Endothelial cell (in vitro differentiated cells): Measurements from ENCODE around the gene SAMHD1. TPM values are rescaled to one million over a fixed set of nuclear protein-coding genes. Genes with fewer than 3 reads are reported as not detected.
"Not testable (repeated sequence)": the region's sequence is repeated elsewhere in the genome, so short reads cannot be mapped to it uniquely, and the experiment has no call there.

Experiments used
- DNase-seq: peaks from one replicate; pipeline ENCODE4 v3.0.0; 2021; ENCODE audit warnings: low spot score
- H3K27ac Mint-ChIP-seq: one replicate; pipeline ENCODE4 v1.8.0; 2021; ENCODE audit warnings: mixed read lengths, inconsistent platforms; ENCODE audit not compliant: unreplicated experiment
- H3K27me3 Mint-ChIP-seq: one replicate; pipeline ENCODE4 v1.8.0; 2021; ENCODE audit warnings: mild to moderate bottlenecking, moderate library complexity, mixed read lengths, inconsistent platforms; ENCODE audit not compliant: unreplicated experiment
- H3K36me3 Mint-ChIP-seq: one replicate; pipeline ENCODE4 v1.8.0; 2021; ENCODE audit warnings: mild to moderate bottlenecking, low read depth, mixed read lengths, inconsistent platforms; ENCODE audit not compliant: unreplicated experiment
- H3K4me1 Mint-ChIP-seq: one replicate; pipeline ENCODE4 v1.8.0; 2021; ENCODE audit warnings: mild to moderate bottlenecking, mixed read lengths, inconsistent platforms; ENCODE audit not compliant: unreplicated experiment
- H3K4me3 Mint-ChIP-seq: one replicate; pipeline ENCODE4 v1.8.0; 2021; ENCODE audit warnings: mild to moderate bottlenecking, mixed read lengths, inconsistent platforms; ENCODE audit not compliant: unreplicated experiment
- H3K9me3 Mint-ChIP-seq: one replicate; pipeline ENCODE4 v1.8.0; 2021; ENCODE audit warnings: mixed read lengths, inconsistent platforms; ENCODE audit not compliant: unreplicated experiment
- total RNA-seq: library from RNA; stranded (reverse); fragmentation: NEBNext Ultra II Directional; extraction: Animal tissue kit (Norgen Biotek cat#: 25700); gene quantifications from one replicate; pipeline ENCODE4 v1.2.1, GENCODE V29; 2021; ENCODE audit not compliant: unreplicated experiment
- TF ChIP-seq, protein P1 (sequence below): fragments of 200-600 bp; sonication (generic); IDR thresholded peaks from one replicate; pipeline ENCODE4 v1.5.0; 2021; ENCODE audit warnings: antibody characterized with exemption; ENCODE audit not compliant: unreplicated experiment

Gene SAMHD1
- total RNA-seq, 1 donor from 2014 or later, result 58.1 TPM

DNA sequence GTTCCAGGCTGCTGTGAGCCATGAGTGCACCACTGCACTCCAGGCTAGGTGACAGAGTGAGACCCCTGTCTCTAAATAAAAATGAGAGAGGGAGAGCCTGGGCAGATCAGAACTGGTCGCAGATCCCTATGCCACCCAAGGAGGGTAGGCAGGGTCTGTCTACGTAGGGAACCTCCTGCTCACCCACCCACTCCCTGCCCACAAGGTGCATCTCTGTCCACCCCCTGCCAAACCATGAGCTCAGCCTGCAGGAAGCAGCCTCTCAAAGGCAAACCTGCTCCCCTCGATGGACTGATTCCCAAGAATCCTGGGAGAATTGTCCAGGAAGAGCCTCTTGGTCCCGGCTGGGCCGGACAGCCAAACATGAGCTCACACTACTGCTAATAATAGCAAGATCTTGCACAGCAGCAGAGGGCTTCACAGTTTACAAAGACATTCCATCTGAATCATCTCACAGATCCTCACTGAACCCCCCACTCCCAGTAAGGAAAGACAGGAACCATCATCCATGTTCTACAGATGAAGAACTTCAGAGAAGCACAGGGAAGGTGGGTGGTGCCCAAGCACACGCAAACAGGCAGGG is 103.3 kb downstream of the SAMHD1 start:
- peaks cover 8% of the 10 kb centered on the region for H3K27me3 Mint-ChIP-seq
- DNase-seq, result no peak
- H3K4me3 Mint-ChIP-seq, result no peak overlapping the region
- H3K36me3 Mint-ChIP-seq, result peaks cover 4% of the 10 kb centered on the region
- no peak overlapping the region for H3K27ac Mint-ChIP-seq
- no peaks in the 10 kb centered on the region for H3K9me3 Mint-ChIP-seq
- TF ChIP-seq, protein P1, sequence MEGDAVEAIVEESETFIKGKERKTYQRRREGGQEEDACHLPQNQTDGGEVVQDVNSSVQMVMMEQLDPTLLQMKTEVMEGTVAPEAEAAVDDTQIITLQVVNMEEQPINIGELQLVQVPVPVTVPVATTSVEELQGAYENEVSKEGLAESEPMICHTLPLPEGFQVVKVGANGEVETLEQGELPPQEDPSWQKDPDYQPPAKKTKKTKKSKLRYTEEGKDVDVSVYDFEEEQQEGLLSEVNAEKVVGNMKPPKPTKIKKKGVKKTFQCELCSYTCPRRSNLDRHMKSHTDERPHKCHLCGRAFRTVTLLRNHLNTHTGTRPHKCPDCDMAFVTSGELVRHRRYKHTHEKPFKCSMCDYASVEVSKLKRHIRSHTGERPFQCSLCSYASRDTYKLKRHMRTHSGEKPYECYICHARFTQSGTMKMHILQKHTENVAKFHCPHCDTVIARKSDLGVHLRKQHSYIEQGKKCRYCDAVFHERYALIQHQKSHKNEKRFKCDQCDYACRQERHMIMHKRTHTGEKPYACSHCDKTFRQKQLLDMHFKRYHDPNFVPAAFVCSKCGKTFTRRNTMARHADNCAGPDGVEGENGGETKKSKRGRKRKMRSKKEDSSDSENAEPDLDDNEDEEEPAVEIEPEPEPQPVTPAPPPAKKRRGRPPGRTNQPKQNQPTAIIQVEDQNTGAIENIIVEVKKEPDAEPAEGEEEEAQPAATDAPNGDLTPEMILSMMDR, result no peak
- peaks cover 8% of the 10 kb centered on the region for H3K4me1 Mint-ChIP-seq

DNA sequence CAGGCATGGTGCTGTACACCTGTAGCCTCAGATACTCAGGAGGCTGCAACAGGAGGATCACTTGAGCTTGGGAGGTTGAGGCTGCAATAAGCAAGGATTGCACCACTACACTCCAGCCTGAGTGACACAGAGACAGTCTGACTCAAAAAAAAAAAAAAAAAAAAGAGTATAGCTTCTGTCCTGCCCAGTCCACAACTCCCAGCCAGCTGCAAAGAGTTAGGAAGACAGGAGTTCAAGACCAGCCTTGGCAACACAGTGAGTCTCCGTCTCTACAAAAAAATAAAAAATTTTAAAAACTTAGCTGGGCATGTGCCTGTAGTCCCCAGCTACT is 103.8 kb downstream of the SAMHD1 start:
- DNase-seq, result no peak
- peaks cover 6% of the 10 kb centered on the region for H3K4me1 Mint-ChIP-seq
- TF ChIP-seq, protein P1, result no peak
- H3K27me3 Mint-ChIP-seq, result peaks cover 8% of the 10 kb centered on the region
- peaks cover 4% of the 10 kb centered on the region for H3K36me3 Mint-ChIP-seq
- no peaks in the 10 kb centered on the region for H3K9me3 Mint-ChIP-seq
- H3K27ac Mint-ChIP-seq, result no peak overlapping the region
- no peak overlapping the region for H3K4me3 Mint-ChIP-seq

DNA sequence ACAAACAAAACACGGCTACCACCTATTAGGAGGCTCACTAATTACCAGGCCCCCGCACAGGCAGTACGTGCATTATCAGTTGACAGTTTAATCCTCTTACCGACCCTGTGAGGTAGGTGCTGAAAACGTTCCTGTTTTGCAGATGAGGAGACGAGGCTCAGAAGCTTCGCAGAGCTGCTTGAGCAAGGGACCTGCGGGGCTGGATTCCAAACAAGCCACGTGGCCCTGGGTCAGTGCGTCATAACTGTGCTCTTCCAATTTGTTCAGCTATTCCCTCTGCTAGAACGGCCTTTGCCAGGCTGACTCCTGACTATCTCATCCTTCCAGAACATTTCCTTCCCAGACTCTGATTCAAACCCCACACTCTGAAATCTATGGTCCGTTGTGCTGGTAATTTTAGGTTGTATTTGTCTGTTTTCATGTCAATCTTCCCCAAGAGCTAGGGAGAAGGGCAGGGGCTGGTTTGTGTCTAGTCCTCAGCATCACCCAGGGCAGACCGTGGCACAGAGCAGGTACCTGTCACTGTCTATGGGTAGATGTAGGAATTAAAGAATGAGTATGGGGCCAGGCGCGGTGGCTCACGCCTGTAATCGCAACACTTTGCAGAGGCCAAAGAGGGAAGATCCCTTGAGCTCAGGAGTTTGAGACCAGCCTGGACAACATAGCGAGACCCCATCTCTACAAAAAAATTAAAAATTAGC is 104.3 kb downstream of the SAMHD1 start:
- TF ChIP-seq, protein P1, result no peak
- H3K27ac Mint-ChIP-seq, result no peak overlapping the region
- peaks cover 8% of the 10 kb centered on the region for H3K27me3 Mint-ChIP-seq
- no peaks in the 10 kb centered on the region for H3K9me3 Mint-ChIP-seq
- no peak overlapping the region for H3K4me3 Mint-ChIP-seq
- DNase-seq, result no peak
- peaks cover 7% of the 10 kb centered on the region for H3K4me1 Mint-ChIP-seq
- peaks cover 4% of the 10 kb centered on the region for H3K36me3 Mint-ChIP-seq

DNA sequence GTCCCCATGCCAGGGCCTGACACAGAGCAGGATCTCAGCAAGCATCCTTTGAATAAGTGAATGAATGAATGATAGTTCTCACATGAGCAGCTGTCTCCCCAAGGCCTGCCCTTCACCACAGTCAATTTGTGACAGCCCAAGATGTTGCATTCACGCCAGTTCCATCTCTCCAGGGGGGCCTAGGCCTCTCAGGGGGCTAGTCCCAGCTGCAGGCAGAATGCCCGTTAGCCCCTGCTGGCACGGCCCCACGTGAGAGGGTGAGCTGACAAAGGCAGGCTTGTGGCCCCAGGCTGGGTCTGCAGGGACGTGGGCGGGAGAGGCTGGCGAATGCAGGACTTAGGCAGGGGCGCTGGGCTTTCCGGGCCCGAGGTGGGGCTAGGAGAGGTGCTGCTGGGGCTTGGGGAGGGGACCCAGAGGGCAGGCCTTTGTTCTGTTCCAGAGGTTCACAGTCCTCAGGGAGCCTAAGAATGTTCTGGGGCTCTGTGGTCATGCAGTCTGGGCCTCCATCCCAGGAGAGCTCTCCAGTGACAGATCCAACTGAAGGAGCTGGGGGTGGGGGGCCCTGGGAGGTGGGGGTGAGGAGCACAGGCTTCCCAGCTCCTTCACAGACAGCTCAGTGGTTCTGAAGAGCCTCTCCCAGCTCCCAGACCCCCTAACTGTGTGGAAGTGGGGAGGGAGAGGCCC is 106.1 kb downstream of the SAMHD1 start:
- TF ChIP-seq, protein P1, result no peak
- H3K27ac Mint-ChIP-seq, result peak overlapping the region; percentile 42
- peaks cover 4% of the 10 kb centered on the region for H3K36me3 Mint-ChIP-seq
- H3K4me3 Mint-ChIP-seq, result no peak overlapping the region
- DNase-seq, result no peak
- peaks cover 9% of the 10 kb centered on the region for H3K4me1 Mint-ChIP-seq
- H3K9me3 Mint-ChIP-seq, result no peaks in the 10 kb centered on the region
- H3K27me3 Mint-ChIP-seq, result peaks cover 7% of the 10 kb centered on the region

DNA sequence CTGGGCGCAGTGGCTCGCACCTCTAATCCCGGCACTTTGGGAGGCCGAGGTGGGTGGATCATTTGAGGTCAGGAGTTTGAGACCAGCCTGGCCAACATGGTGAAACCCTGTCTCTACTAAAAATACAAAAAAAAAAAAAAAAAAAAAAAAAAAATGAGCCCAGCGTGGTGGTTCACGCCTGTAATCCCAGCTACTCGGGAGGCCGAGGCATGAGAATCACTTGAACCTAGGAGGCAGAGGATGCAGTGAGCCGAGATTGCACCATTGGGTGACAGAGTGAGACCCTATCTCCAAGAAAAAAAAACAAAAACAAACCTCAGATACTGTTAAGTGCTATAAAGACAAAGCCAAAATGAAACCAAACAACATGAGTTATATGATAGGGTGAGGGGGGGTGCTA is 110.5 kb downstream of the SAMHD1 start:
- DNase-seq, H3K27ac Mint-ChIP-seq, H3K27me3 Mint-ChIP-seq, H3K4me1 Mint-ChIP-seq, H3K36me3 Mint-ChIP-seq, H3K9me3 Mint-ChIP-seq: not testable (repeated sequence)
- peak overlapping the region; percentile 29 for H3K4me3 Mint-ChIP-seq

Other genes starting within 250 kb of the SAMHD1 start
- gene NDRG3, start 205.6 kb downstream of the SAMHD1 start, total RNA-seq, result 14.2 TPM
- gene DSN1, start 177.9 kb downstream of the SAMHD1 start, total RNA-seq, result 12.8 TPM
- gene TLDC2, start 75.6 kb downstream of the SAMHD1 start, total RNA-seq, result not detected
- gene RBL1, start 144.3 kb upstream of the SAMHD1 start, total RNA-seq, result 5.7 TPM
- gene RPN2, start 227.6 kb upstream of the SAMHD1 start, total RNA-seq, result 187 TPM
- gene MROH8, start 227.8 kb upstream of the SAMHD1 start, total RNA-seq, result 4.3 TPM